Measurements from ENCODE around the gene CNBP.
"Not testable (repeated sequence)": the region's sequence is repeated elsewhere in the genome, so short reads cannot be mapped to it uniquely, and the experiment has no call there.

CNBP gene

GRCh38 chr3:129173725-129174124, 10.0 kb downstream of the CNBP start:
- no peak for TF ChIP-seq CTCF (IDR thresholded peaks at IDR 0.05; ENCODE audit: control insufficient read depth, insufficient read depth, low read depth, low read length, missing control alignments)
- no peak for DNase-seq (ENCODE audit: low read depth)
- no peak overlapping the region for H3K4me3 ChIP-seq (ENCODE audit: control insufficient read depth, low read depth, low read length)

- no peak overlapping the region for H3K4me3 ChIP-seq (ENCODE audit: control insufficient read depth, low read depth, low read length)
- no peak for DNase-seq (ENCODE audit: low read depth)
- TF ChIP-seq CTCF (IDR thresholded peaks at IDR 0.05; ENCODE audit: control insufficient read depth, insufficient read depth, low read depth, low read length, missing control alignments), result no peak
Observed at GRCh38 chr3:129173206-129173605, 10.5 kb downstream of the CNBP start.

GRCh38 chr3:129166579-129167332, 16.9 kb downstream of the CNBP start:
- no peak for DNase-seq (ENCODE audit: low read depth)
- TF ChIP-seq CTCF (IDR thresholded peaks at IDR 0.05; ENCODE audit: control insufficient read depth, insufficient read depth, low read depth, low read length, missing control alignments), result no peak
- H3K4me3 ChIP-seq (ENCODE audit: control insufficient read depth, low read depth, low read length), result no peak overlapping the region

GRCh38 chr3:129165594-129165993, 18.1 kb downstream of the CNBP start:
- DNase-seq (ENCODE audit: low read depth); H3K4me3 ChIP-seq (ENCODE audit: control insufficient read depth, low read depth, low read length): not testable (repeated sequence)

- H3K4me3 ChIP-seq (ENCODE audit: control insufficient read depth, low read depth, low read length), result no peak overlapping the region
- no peak for DNase-seq (ENCODE audit: low read depth)
- TF ChIP-seq CTCF (IDR thresholded peaks at IDR 0.05; ENCODE audit: control insufficient read depth, insufficient read depth, low read depth, low read length, missing control alignments), result no peak
Observed at GRCh38 chr3:129164500-129164899, 19.2 kb downstream of the CNBP start.

GRCh38 chr3:129162729-129163579, 20.7 kb downstream of the CNBP start:
- no peak overlapping the region for H3K4me3 ChIP-seq (ENCODE audit: control insufficient read depth, low read depth, low read length)
- TF ChIP-seq CTCF (IDR thresholded peaks at IDR 0.05; ENCODE audit: control insufficient read depth, insufficient read depth, low read depth, low read length, missing control alignments), result peak; percentile 29

GRCh38 chr3:129161860-129162271, 21.8 kb downstream of the CNBP start:
- H3K4me3 ChIP-seq (ENCODE audit: control insufficient read depth, low read depth, low read length), result peak overlapping the region; percentile 55
- TF ChIP-seq CTCF (IDR thresholded peaks at IDR 0.05; ENCODE audit: control insufficient read depth, insufficient read depth, low read depth, low read length, missing control alignments), result no peak
- DNase-seq (ENCODE audit: low read depth), result no peak

More at GRCh38 chr3:129162729-129163579, 20.7 kb downstream of the CNBP start:
- DNase-seq (ENCODE audit: low read depth), result no peak

Measured in AG09309 (cell line).